NCI-H1694 (cell line): ENCODE data around the gene ARHGAP45.

ENCODE experiments used
- DNase-seq: peaks from one replicate; lab custom pipeline; 2025; lab: John Stamatoyannopoulos, UW

The ARHGAP45 gene

DNA sequence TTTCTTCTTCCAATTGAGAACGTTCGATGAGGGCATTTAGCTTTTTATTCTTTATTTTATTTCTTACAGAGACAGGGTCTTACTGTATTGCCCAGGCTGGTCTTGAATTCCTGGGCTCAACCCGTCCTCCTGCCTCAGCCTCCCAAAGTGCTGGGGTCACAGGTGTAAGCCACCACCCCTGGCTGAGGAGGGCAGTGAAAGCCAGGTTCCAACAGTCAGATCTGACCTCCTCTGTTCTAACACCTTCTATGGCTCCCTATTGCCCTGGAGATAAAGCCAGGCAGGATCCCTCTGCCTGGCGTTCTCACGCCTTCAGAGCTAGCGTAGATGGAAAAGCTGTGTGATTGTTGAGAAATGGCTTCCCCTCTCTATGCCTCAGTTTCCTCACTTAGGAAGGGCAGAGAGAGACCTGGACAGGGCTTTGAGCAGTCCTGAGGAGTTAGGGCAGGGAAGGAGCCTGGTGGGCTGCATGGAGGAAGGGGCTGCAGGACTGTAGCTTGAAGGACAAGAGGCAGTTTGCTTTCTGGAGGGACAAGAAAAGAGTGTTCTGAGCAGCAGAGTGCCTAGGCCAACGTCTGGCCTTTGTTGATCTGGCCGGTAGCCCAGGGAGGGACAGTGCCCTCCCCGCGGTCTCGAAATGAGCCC, 5.5 kb downstream of the ARHGAP45 start:
- no peak for DNase-seq

DNA sequence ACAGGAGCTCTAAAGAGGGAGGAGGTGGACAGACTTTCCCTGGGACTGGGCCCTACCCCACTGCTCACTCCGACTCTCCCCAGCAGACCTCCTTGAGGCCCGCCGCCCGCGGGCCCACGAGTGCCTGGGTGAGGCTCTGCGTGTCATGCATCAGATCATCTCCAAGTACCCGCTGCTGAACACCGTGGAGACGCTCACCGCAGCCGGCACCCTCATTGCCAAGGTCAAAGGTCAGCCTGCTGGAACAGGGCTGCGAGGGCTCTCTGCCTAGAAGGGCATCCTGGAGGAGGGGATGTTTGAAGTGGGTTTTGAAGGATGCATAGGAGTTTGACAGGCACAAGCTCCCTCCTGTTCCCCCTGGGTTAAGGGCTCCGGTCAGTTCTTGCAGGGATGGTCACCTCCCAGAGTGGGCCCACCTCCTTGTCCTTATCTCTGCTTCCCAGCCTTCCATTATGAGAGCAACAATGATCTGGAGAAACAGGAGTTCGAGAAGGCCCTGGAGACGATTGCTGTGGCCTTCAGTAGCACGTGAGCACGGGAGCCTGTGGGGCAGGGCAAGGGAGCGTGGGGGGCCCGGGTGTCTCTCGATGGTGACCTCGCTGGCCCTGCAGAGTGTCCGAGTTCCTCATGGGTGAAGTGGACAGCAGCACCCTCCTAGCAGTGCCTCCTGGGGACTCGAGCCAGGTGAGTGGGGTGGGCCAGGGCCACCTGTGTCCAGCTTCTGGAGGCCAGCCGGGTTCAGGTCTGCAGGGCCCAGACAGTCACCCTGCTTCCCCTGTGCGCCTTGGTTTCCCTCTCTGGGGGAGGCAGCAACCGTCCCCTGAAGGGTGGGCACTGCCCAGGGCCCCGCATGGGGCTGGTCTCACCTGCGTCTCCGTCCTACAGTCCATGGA, 6.3 kb downstream of the ARHGAP45 start:
- DNase-seq, result no peak

DNA sequence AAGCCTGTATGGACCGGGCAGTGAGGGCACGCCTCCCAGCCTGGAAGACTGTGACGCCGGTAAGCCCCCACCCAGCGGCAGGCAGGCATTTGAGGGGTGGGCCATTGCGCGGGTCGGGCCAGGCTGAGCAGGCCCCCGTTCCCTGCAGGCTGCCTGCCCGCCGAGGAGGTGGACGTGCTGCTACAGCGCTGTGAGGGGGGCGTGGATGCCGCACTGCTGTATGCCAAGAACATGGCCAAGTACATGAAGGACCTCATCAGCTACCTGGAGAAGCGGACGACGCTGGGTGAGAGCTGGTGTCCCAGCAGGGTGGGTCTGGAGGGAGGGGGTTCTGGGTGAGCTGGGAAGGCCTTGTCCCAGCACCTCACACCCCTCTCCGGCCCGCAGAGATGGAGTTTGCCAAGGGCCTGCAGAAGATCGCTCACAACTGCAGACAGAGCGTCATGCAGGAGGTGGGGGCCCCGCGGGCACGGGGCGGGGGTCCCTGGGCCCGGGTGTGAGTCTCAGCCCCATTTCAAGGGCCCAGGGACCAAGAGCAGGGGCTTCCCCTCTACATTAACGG, 7.1 kb downstream of the ARHGAP45 start:
- DNase-seq, result no peak

DNA sequence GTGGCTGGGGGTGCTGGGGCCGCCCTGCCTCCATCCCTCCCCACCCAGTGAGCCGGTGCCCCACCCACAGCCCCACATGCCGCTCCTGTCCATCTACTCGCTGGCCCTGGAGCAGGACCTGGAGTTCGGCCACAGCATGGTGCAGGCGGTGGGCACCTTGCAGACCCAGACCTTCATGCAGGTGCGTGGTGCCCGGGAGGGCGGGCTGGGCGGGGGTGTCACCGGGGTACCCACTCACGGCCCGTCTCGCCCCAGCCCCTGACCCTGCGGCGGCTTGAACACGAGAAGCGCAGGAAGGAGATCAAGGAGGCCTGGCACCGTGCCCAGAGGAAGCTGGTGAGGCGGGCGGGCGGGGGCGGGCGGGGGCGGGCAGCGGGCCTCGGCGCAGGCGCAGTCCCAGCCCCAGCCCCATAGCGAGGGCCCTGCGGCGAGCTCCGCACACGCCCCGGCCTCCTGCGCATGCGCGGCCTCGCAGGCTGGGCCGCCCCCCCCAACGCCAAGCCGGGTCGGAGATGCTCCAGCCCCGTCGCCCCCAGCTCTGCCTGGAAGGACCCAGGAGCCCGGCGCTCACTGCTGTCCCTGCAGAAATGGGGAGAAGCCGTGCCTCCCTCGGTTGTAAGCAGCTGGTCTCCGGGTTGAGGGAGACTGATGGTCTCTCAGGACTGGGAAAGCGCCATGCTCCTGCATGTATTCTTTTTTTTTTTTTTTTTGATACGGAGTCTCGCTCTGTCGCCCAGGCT, 7.7 kb downstream of the ARHGAP45 start:
- peak; percentile 49 for DNase-seq

DNA sequence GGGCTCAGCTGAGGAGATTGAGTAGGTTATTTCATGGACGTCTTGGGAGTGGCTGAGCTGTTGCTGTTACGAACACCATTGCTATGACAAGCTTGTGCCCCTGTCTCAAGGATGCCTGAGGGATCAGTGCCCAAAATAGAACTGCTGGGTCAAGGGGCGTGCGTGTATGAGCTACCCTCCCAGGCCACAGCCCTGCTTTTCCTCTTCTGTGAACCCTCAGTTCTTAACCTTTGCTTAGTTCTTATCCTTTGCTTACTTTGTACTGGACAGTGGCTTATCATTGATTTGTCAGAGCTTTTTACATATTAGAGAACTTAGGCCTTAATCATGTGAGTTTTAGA, 9.0 kb downstream of the ARHGAP45 start:
- no peak for DNase-seq

DNA sequence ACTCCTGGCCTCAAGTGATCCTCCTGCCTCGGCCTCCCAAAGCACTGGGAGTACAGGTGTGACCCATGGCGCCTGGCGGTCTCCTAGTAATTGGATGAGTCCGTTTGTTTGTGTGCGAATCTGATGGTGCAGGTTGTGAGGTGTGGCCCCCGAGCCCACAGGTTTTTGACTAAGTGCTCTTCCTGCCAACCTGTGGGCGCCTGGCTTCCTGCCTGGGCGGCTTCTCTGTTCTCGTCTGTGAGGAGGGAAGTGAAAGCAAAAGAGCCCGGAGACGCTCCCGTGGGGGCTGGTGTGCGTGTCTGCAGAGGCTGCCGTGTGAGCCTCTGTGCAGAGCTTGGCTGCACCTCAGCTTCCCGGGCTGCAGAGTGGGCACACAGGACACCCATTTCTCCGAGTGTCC, 10.0 kb downstream of the ARHGAP45 start:
- no peak for DNase-seq

DNA sequence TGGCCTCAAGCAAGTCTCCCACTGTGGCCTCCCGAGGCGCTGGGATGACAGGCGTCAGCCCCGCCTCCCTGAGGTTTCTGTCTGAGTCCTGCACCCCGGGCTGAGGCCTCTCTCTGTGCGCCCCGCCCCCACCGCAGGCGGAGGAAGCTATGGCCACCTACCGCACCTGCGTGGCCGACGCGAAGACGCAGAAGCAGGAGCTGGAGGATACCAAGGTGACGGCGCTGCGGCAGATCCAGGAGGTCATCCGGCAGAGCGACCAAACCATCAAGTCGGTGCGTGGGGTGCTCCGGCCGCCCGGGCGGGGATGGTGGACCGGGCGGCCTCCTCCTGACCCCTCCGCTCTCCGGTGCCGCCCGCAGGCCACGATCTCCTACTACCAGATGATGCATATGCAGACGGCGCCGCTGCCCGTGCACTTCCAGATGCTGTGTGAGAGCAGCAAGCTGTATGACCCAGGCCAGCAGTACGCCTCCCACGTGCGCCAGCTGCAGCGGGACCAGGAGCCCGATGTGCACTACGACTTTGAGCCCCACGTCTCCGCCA, 12.7 kb downstream of the ARHGAP45 start:
- DNase-seq, result no peak

DNA sequence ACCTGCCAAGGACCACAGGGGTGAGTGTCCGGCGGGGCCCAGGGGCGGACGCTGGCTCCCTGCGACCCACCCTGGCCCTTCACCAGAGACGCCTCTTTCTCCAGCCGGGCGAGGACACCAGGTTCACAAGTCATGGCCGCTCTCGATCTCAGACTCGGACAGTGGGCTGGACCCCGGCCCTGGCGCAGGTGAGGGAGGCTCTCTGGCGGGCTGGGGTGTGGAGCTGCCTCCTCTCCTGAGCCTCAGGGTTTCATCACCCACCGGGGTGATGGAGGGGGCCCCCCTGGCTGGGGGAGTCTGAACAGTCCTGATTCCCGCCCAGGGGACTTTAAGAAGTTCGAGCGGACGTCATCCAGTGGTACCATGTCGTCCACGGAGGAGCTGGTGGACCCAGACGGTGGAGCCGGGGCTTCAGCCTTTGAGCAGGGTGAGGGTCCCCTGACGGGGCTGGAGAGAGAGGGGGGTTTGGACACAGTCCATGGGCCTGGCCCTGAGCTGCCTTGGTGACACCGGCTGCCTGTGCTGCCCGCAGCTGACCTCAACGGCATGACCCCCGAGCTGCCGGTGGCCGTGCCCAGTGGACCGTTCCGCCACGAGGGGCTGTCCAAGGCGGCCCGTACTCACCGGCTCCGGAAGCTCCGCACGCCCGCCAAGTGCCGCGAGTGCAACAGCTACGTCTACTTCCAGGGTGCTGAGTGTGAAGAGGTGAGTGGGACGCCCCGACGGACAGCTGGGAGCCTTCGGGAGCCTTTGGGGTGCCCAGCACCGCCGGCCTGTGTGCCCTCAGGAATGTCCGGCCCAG, 13.6 kb downstream of the ARHGAP45 start:
- no peak for DNase-seq

DNA sequence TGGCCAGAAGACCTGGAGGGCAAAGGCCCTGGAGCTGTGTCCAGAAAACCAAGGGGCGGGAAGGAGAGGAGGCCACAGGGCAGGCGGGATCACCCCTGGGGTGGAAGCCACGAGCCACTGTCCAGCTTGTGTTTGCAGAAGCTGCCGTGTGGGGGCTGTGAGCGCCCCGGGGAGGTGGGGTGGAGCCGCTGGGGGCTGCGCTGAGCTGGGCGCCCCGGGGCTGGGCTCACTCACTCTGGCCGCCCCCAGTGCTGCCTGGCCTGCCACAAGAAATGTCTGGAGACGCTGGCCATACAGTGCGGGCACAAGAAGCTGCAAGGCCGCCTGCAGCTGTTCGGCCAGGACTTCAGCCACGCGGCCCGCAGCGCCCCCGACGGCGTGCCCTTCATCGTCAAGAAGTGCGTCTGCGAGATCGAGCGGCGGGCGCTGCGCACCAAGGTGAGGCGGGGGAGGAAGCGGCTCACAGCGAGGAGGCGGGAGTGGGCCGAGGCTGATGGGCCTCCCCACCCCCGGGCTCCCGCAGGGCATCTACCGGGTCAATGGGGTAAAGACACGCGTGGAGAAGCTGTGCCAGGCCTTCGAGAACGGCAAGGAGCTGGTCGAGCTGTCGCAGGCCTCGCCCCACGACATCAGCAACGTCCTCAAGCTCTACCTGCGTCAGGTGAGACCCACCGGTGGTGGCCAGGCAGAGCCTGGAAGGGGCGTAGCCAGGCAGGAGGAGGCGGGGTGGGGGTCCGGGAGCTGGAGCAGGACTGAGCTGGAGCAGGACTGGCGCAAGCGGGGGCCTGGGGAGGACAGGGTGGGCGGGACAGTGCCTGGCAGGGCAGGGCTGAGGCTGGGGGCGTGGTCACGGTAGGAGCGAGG, 14.6 kb downstream of the ARHGAP45 start:
- no peak for DNase-seq

DNA sequence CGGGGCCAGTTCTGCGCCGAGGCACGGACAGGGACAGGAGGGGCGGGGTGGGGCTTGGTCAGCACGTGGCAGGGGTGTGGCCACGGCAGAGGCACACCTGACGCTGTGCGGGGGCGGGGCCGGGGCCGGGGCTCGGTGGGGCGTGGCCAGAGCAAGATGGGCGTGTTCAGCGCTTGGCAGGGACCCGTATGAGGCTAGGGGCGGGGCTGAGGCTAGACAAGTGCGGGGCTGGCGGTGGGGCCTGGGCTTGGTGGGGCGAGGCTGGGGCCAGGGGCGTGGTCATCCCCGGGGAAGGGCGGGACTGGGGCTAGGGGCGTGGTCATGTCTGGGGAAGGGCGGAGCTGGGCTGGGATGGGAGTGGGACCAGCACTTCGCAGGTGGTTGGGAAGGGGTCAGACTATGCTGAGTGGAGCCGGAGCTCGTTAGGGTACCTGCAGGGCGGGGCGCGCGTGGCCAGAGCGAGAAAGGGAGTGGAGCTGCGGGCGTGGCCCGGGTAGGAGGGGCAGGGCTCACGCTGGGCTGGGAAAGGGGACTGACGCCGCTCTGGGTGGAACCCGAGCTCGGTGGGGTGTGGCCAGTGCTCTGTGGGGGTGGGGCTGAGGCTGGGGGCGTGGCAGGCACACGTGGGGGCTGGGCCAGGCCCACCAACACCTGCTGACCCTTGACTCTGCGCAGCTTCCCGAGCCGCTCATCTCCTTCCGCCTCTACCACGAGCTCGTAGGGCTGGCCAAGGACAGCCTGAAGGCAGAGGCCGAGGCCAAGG, 15.4 kb downstream of the ARHGAP45 start:
- DNase-seq, result no peak

DNA sequence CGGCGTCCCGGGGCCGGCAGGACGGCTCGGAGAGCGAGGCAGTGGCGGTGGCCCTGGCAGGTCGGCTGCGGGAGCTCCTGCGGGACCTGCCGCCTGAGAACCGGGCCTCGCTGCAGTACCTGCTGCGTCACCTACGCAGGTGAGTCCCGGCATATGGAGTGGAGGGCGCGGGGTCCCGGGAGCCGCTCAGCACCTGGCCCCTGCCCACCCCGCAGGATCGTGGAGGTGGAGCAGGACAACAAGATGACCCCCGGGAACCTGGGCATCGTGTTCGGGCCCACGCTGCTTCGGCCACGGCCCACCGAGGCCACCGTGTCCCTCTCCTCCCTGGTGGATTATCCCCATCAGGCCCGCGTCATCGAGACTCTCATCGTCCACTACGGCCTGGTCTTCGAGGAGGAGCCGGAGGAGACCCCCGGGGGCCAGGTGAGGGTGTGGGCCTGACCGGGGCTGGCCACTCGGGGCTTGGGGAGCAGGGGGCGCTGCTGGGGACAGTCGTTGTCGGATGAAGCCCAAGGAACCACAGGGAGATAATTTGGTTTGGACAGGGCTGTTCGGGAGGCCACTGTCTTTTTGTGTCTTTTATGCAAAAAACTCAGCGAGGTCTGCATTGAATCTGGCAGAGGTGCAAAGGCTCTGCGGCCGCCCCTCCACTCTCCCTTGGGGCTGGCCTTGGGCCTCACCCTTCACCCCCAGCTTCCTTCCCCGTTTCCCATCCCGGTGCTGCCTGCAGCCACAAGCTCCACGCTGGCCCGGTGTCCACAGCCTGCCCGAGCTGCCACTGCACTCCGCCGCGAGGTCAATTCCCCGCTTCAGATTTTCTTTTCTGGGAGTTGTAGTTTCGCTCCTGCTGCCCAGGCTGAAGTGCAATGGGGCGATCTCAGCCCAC, 16.2 kb downstream of the ARHGAP45 start:
- DNase-seq, result no peak

DNA sequence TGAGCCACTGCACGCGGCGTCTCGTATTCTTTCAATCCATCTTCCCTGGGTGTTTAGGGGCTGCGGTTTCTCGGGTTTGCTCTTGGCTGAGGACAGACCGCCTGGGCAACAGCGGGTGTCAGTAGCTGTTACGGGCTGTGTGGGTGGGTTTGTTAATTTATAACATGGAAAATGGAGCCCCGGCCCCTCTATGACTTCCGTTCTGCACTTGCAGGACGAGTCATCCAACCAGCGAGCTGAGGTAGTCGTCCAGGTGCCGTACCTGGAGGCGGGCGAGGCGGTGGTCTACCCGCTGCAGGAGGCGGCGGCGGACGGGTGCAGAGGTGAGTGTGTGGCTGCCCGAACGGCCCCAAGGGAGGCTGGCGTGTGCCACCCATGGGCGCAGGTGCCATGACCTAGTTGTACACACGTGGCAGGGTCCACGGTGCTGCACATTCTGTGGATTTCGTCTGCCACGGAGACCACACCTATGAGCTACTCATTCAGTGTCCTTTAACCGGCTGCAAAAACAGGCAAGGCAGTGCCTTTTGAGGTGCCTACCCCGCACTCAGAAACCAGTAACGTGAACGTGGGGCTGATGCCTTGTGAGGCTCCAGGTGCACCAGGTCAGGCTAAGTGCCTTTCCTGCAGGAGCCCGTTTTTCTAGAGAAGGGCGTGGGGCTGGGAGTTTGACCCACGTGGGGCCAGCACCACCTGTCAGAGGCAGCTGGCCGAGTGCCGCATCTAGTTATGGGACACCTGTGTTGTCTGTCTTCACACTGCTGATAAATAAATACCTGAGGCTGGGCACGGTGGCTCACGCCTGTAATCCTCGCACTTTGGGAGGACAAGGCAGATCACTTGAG, 17.3 kb downstream of the ARHGAP45 start:
- DNase-seq, result no peak

DNA sequence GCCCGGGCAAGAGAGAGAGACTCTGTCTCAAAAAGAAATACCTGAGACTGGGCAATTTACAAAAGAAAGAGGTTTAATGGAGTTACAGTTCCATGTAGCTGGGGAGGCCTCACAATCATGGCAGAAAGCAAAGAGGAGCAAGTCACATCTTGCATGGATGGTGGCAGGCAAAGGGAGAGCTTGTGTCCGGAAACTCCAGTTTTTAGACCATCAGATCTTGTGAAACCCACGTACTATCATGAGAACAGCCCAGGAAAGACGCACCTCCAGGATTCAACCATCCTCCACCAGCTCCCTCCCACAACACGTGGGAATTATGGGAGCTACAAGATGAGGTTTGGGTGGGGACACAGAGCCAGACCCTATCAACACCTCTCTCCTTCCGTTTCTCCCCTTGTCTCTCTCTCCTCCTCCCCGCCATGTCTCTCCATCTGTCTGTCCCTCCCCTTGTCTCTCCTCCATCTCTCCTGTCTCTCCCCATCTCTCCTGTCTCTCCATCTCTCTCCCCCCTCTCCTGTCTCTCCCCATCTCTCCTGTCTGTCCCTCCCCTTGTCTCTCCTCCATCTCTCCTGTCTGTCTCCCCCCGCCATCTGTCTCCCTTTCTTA, 18.2 kb downstream of the ARHGAP45 start:
- DNase-seq, result no peak

DNA sequence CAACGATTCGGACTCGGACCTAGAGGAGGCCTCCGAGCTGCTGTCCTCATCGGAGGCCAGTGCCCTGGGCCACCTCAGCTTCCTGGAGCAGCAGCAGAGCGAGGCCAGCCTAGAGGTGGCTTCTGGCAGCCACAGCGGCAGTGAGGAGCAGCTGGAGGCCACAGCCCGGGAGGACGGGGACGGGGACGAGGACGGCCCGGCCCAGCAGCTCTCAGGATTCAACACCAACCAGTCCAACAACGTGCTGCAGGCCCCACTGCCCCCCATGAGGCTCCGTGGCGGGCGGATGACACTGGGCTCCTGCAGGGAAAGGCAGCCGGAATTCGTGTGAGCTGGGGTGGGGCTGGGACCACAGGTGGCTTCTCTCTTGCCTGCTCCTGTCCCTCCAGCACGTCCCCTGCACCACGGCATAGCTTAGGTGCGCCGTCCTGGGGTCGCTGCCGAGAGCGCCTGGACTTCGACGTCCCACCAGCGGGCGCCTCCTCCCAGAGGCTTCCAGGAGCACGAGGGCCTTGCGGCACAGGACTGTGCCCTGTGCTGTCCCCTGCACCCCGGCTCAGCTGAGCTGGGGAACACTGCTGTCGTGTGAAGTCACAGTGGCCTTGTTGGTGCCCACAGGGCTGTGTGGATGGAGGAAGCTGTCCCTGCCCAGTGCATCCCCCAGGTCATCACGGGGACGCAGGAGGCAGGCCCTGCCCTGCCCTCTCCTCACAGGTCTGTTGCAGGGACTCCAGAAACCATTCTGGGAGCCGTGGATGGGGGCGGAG, 18.9 kb downstream of the ARHGAP45 start:
- no peak for DNase-seq

DNA sequence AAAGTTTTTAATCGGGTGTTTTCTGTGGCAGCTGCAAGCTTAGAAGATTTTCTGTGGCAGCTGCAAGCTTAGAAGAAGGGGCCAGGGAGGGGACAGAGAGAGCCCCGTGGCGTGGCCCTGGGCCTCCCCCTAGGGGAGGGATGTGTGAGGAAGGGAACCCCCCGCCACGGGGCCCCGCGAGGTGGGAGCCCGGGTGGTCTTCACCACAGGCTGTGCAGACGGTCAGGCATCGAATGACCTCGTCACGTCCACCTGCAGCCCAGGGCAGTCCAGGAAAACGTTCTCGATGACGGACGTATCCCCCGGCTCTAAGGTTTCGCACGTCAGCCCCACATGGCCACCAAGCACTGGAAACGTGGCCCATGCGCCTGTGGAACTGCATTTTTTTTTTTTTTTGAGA, 19.6 kb downstream of the ARHGAP45 start:
- DNase-seq, result no peak

DNA sequence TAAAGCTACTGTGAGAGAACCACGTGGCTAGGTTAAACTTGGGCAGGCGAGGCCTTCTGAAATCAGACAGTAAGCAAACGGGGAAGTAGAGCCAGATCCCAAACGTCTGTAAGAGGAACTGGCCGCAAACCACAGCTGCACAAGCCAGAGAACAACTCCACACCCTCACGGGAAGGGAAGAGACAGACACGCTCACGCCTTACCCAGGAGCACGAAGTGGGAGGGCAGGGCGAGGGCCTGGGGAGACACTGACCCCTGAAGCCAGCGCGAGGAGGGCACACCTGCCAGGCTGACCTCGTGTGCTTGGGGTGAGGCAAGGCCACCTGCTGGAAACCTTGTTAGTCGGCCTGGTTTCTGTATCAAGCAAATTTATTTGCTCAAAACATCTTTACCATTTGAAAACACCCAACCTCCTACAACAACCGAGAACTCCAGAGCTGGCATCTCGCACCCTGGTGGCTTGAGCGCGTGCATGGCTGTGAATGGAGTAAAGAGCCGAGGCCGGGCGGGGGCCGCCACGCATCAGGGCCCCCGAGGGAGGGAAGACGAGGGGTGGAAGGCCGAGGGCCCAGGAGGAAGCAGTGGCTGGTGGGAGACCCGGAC, 20.9 kb downstream of the ARHGAP45 start:
- no peak for DNase-seq
